GM12873 (cell line): ENCODE measurements around the gene SETD2.
A peak's percentile ranks its signal among the peaks of the same experiment; 100 is the strongest.

Experiments used
- CTCF ChIP-seq: IDR thresholded peaks from 2 replicates; pipeline ENCODE4 v1.5.1; 2012; ENCODE audit warnings: low read depth, mild to moderate bottlenecking, moderate library complexity, low read length, control low read depth; ENCODE audit not compliant: insufficient read depth; ENCODE audit errors: missing control alignments

Gene SETD2

GRCh38 chr3:47001731-47002170, 162.2 kb downstream of the SETD2 start:
- TF ChIP-seq CTCF = no peak

- no peak for TF ChIP-seq CTCF
Measured at GRCh38 chr3:47000922-47001730, 162.8 kb downstream of the SETD2 start.

- TF ChIP-seq CTCF = no peak
Measured at GRCh38 chr3:47000198-47000815, 163.6 kb downstream of the SETD2 start.

- TF ChIP-seq CTCF = no peak
Measured at GRCh38 chr3:46999516-47000197, 164.3 kb downstream of the SETD2 start.

GRCh38 chr3:46998852-46999515, 164.9 kb downstream of the SETD2 start:
- TF ChIP-seq CTCF = no peak

GRCh38 chr3:46998121-46998851, 165.6 kb downstream of the SETD2 start:
- TF ChIP-seq CTCF = peak; percentile 87
